H1 (cell line): Measurements from ENCODE around the gene INO80C.
"Not testable (repeated sequence)": the region's sequence is repeated elsewhere in the genome, so short reads cannot be mapped to it uniquely, and the experiment has no call there.

Source experiments
- CTCF ChIP-seq, 3 experiments: IDR thresholded peaks; 1 replicate in 2 of 3; 2 replicates in 1 of 3; pipeline versions ENCODE4 v1.5.1 to v1.6.1; 2011; ENCODE audit warnings: low read length in 3 of 3, mild to moderate bottlenecking in 3 of 3, inconsistent platforms in 2 of 3, low read depth in 1 of 3, moderate library complexity in 1 of 3; ENCODE audit not compliant: insufficient read depth in 1 of 3; ENCODE audit errors: control extremely low read depth in 1 of 3
- RXRA ChIP-seq: IDR thresholded peaks from 2 replicates; pipeline ENCODE4 v1.6.1; 2011; ENCODE audit warnings: low read depth, mild to moderate bottlenecking, low read length, moderate library complexity; ENCODE audit not compliant: insufficient read depth

GRCh38 chr18:35489281-35489680 is 8.5 kb downstream of the INO80C start:
- TF ChIP-seq RXRA; CTCF (IDR thresholded peaks at IDR 0.05; ENCODE audit: control extremely low read depth in 1 of 3, insufficient read depth in 1 of 3, low read depth in 1 of 3, low read length in 3 of 3): not testable (repeated sequence)
